Measurements from ENCODE around the gene OXSR1.
"Not testable (repeated sequence)": the region's sequence is repeated elsewhere in the genome, so short reads cannot be mapped to it uniquely, and the experiment has no call there.

OXSR1 gene

GRCh38 chr3:38173834-38174418 lies 8.6 kb downstream of the OXSR1 start:
- no peak overlapping the region for H3K27ac Mint-ChIP-seq
- no peak for TF ChIP-seq CTCF (IDR thresholded peaks at IDR 0.05; ENCODE audit: unreplicated experiment in 3 of 3)
- H3K4me3 Mint-ChIP-seq: no peak overlapping the region
- peaks cover 19% of the 10 kb centered on the region for H3K4me1 Mint-ChIP-seq
- H3K9me3 Mint-ChIP-seq: no peaks in the 10 kb centered on the region
- H3K36me3 Mint-ChIP-seq (ENCODE audit: low read depth): peaks cover 5% of the 10 kb centered on the region
- H3K27me3 Mint-ChIP-seq (ENCODE audit: low read depth): no peaks in the 10 kb centered on the region

GRCh38 chr3:38177181-38177580 lies 11.8 kb downstream of the OXSR1 start:
- TF ChIP-seq CTCF (IDR thresholded peaks at IDR 0.05; ENCODE audit: unreplicated experiment in 3 of 3): no peak
- Mint-ChIP-seq H3K4me1 (peaks cover 13% of the 10 kb centered on the region), H3K9me3 (no peaks in the 10 kb centered on the region), H3K27ac (peak overlapping the region; percentile 5 to 58 (median 18)), H3K27me3 (ENCODE audit: low read depth) (no peaks in the 10 kb centered on the region), H3K4me3 (no peak overlapping the region), H3K36me3 (ENCODE audit: low read depth) (peaks cover 14% of the 10 kb centered on the region)

GRCh38 chr3:38186781-38187180 lies 21.4 kb downstream of the OXSR1 start:
- H3K9me3 Mint-ChIP-seq: peaks cover 7% of the 10 kb centered on the region
- H3K4me1 Mint-ChIP-seq: no peaks in the 10 kb centered on the region
- no peak overlapping the region for H3K4me3 Mint-ChIP-seq
- no peak for TF ChIP-seq CTCF (IDR thresholded peaks at IDR 0.05; ENCODE audit: unreplicated experiment in 3 of 3)
- peaks cover 46% of the 10 kb centered on the region for H3K36me3 Mint-ChIP-seq (ENCODE audit: low read depth)
- H3K27me3 Mint-ChIP-seq (ENCODE audit: low read depth): no peaks in the 10 kb centered on the region
- H3K27ac Mint-ChIP-seq: no peak overlapping the region

GRCh38 chr3:38190481-38190881 lies 25.1 kb downstream of the OXSR1 start:
- Mint-ChIP-seq H3K9me3 (peaks cover 7% of the 10 kb centered on the region), H3K4me3 (no peak overlapping the region), H3K4me1 (no peaks in the 10 kb centered on the region), H3K27ac (no peak overlapping the region), H3K27me3 (ENCODE audit: low read depth) (no peaks in the 10 kb centered on the region), H3K36me3 (ENCODE audit: low read depth) (peaks cover 44% of the 10 kb centered on the region)
- no peak for TF ChIP-seq CTCF (IDR thresholded peaks at IDR 0.05; ENCODE audit: unreplicated experiment in 3 of 3)

GRCh38 chr3:38202931-38203330 lies 37.6 kb downstream of the OXSR1 start:
- H3K27ac Mint-ChIP-seq; H3K9me3 Mint-ChIP-seq; H3K4me1 Mint-ChIP-seq; H3K27me3 Mint-ChIP-seq (ENCODE audit: low read depth); H3K4me3 Mint-ChIP-seq: not testable (repeated sequence)
- H3K36me3 Mint-ChIP-seq (ENCODE audit: low read depth): peaks cover 45% of the 10 kb centered on the region

GRCh38 chr3:38203690-38204089 lies 38.4 kb downstream of the OXSR1 start:
- Mint-ChIP-seq H3K27ac (no peak overlapping the region), H3K4me1 (no peaks in the 10 kb centered on the region), H3K27me3 (ENCODE audit: low read depth) (no peaks in the 10 kb centered on the region), H3K4me3 (no peak overlapping the region), H3K36me3 (ENCODE audit: low read depth) (peaks cover 47% of the 10 kb centered on the region), H3K9me3 (no peaks in the 10 kb centered on the region)
- no peak for TF ChIP-seq CTCF (IDR thresholded peaks at IDR 0.05; ENCODE audit: unreplicated experiment in 3 of 3)
